Measurements from ENCODE around the gene SOX2.

SOX2 gene

GRCh38 chr3:181725131-181725731 is 13.5 kb downstream of the SOX2 start:
- Histone ChIP-seq H3K4me3 (ENCODE audit: extremely low read depth, insufficient read depth, low read length, poor library complexity, severe bottlenecking) (no peak overlapping the region), H3K36me3 (ENCODE audit: control insufficient read depth, insufficient read depth, low read length) (no peaks in the 10 kb centered on the region), H3K9me3 (ENCODE audit: control insufficient read depth, low read length) (no peaks in the 10 kb centered on the region), H3K4me1 (ENCODE audit: control insufficient read depth, insufficient read depth, low read length, poor library complexity, severe bottlenecking) (peaks cover 3% of the 10 kb centered on the region), H3K27ac (ENCODE audit: low read depth, low read length, severe bottlenecking) (no peak overlapping the region)
- 5 to 7% methylated on average over 23 of the region's 24 CpGs for WGBS, 2 experiments (ENCODE audit: insufficient coverage in 2 of 2)

GRCh38 chr3:181725830-181726229 is 14.1 kb downstream of the SOX2 start:
- H3K9me3 ChIP-seq (ENCODE audit: control insufficient read depth, low read length): no peaks in the 10 kb centered on the region
- no peaks in the 10 kb centered on the region for H3K36me3 ChIP-seq (ENCODE audit: control insufficient read depth, insufficient read depth, low read length)
- H3K4me3 ChIP-seq (ENCODE audit: extremely low read depth, insufficient read depth, low read length, poor library complexity, severe bottlenecking): no peak overlapping the region
- H3K27ac ChIP-seq (ENCODE audit: low read depth, low read length, severe bottlenecking): no peak overlapping the region
- 5 to 8% methylated on average over 7 to 10 of the region's 15 CpGs for WGBS, 2 experiments (ENCODE audit: insufficient coverage in 2 of 2)
- peaks cover 3% of the 10 kb centered on the region for H3K4me1 ChIP-seq (ENCODE audit: control insufficient read depth, insufficient read depth, low read length, poor library complexity, severe bottlenecking)

GRCh38 chr3:181726351-181727330 is 14.9 kb downstream of the SOX2 start:
- Histone ChIP-seq H3K4me1 (ENCODE audit: control insufficient read depth, insufficient read depth, low read length, poor library complexity, severe bottlenecking) (peaks cover 3% of the 10 kb centered on the region), H3K27ac (ENCODE audit: low read depth, low read length, severe bottlenecking) (no peak overlapping the region)

GRCh38 chr3:181727341-181728032 is 15.8 kb downstream of the SOX2 start:
- peak overlapping the region; percentile 33 for H3K4me3 ChIP-seq (ENCODE audit: extremely low read depth, insufficient read depth, low read length, poor library complexity, severe bottlenecking)
- peaks cover 3% of the 10 kb centered on the region for H3K4me1 ChIP-seq (ENCODE audit: control insufficient read depth, insufficient read depth, low read length, poor library complexity, severe bottlenecking)
- H3K27ac ChIP-seq (ENCODE audit: low read depth, low read length, severe bottlenecking): no peak overlapping the region
- no peaks in the 10 kb centered on the region for H3K36me3 ChIP-seq (ENCODE audit: control insufficient read depth, insufficient read depth, low read length)
- whole genome bisulfite sequencing, 2 experiments (ENCODE audit: insufficient coverage in 2 of 2): 3 to 5% methylated on average over 22 to 24 of the region's 24 CpGs
- H3K9me3 ChIP-seq (ENCODE audit: control insufficient read depth, low read length): no peaks in the 10 kb centered on the region

More at GRCh38 chr3:181726351-181727330, 14.9 kb downstream of the SOX2 start:
- no peaks in the 10 kb centered on the region for H3K9me3 ChIP-seq (ENCODE audit: control insufficient read depth, low read length)
- peak overlapping the region; percentile 33 for H3K4me3 ChIP-seq (ENCODE audit: extremely low read depth, insufficient read depth, low read length, poor library complexity, severe bottlenecking)
- H3K36me3 ChIP-seq (ENCODE audit: control insufficient read depth, insufficient read depth, low read length): no peaks in the 10 kb centered on the region
- whole genome bisulfite sequencing, 2 experiments (ENCODE audit: insufficient coverage in 2 of 2): 4% methylated on average over 26 to 40 of the region's 62 CpGs

- Histone ChIP-seq H3K27ac (ENCODE audit: low read depth, low read length, severe bottlenecking) (peak overlapping the region; percentile 1), H3K4me1 (ENCODE audit: control insufficient read depth, insufficient read depth, low read length, poor library complexity, severe bottlenecking) (peaks cover 3% of the 10 kb centered on the region), H3K9me3 (ENCODE audit: control insufficient read depth, low read length) (no peaks in the 10 kb centered on the region), H3K4me3 (ENCODE audit: extremely low read depth, insufficient read depth, low read length, poor library complexity, severe bottlenecking) (no peak overlapping the region), H3K36me3 (ENCODE audit: control insufficient read depth, insufficient read depth, low read length) (no peaks in the 10 kb centered on the region)
- 32 to 69% methylated on average over 5 of the region's 10 CpGs for WGBS, 2 experiments (ENCODE audit: insufficient coverage in 2 of 2)
These were observed 17.0 kb downstream of the SOX2 start for GRCh38 chr3:181728470-181729340.

GRCh38 chr3:181729341-181729869 is 17.7 kb downstream of the SOX2 start:
- 20 to 28% methylated on average over 6 to 9 of the region's 12 CpGs for WGBS, 2 experiments (ENCODE audit: insufficient coverage in 2 of 2)
- peak overlapping the region; percentile 1 for H3K27ac ChIP-seq (ENCODE audit: low read depth, low read length, severe bottlenecking)
- H3K4me3 ChIP-seq (ENCODE audit: extremely low read depth, insufficient read depth, low read length, poor library complexity, severe bottlenecking): no peak overlapping the region
- no peaks in the 10 kb centered on the region for H3K36me3 ChIP-seq (ENCODE audit: control insufficient read depth, insufficient read depth, low read length)
- no peaks in the 10 kb centered on the region for H3K9me3 ChIP-seq (ENCODE audit: control insufficient read depth, low read length)
- peaks cover 3% of the 10 kb centered on the region for H3K4me1 ChIP-seq (ENCODE audit: control insufficient read depth, insufficient read depth, low read length, poor library complexity, severe bottlenecking)

GRCh38 chr3:181730316-181730715 is 18.6 kb downstream of the SOX2 start:
- Histone ChIP-seq H3K4me1 (ENCODE audit: control insufficient read depth, insufficient read depth, low read length, poor library complexity, severe bottlenecking) (peaks cover 3% of the 10 kb centered on the region), H3K9me3 (ENCODE audit: control insufficient read depth, low read length) (no peaks in the 10 kb centered on the region), H3K27ac (ENCODE audit: low read depth, low read length, severe bottlenecking) (no peak overlapping the region), H3K4me3 (ENCODE audit: extremely low read depth, insufficient read depth, low read length, poor library complexity, severe bottlenecking) (no peak overlapping the region), H3K36me3 (ENCODE audit: control insufficient read depth, insufficient read depth, low read length) (no peaks in the 10 kb centered on the region)
- WGBS, 2 experiments (ENCODE audit: insufficient coverage in 2 of 2): 60% methylated on average over 2 of the region's 5 CpGs; no CpG with 5 or more reads in 1 of the 2 experiments

GRCh38 chr3:181730934-181731333 is 19.2 kb downstream of the SOX2 start:
- no peak overlapping the region for H3K27ac ChIP-seq (ENCODE audit: low read depth, low read length, severe bottlenecking)
- WGBS, 2 experiments (ENCODE audit: insufficient coverage in 2 of 2): no CpG with 5 or more reads among the region's 1 CpG

GRCh38 chr3:181735911-181736310 is 24.2 kb downstream of the SOX2 start:
- no peak overlapping the region for H3K27ac ChIP-seq (ENCODE audit: low read depth, low read length, severe bottlenecking)
- 66 to 72% methylated on average over 7 of the region's 7 CpGs for WGBS, 2 experiments (ENCODE audit: insufficient coverage in 2 of 2)
- no peaks in the 10 kb centered on the region for H3K36me3 ChIP-seq (ENCODE audit: control insufficient read depth, insufficient read depth, low read length)
- H3K9me3 ChIP-seq (ENCODE audit: control insufficient read depth, low read length): no peaks in the 10 kb centered on the region
- no peak overlapping the region for H3K4me3 ChIP-seq (ENCODE audit: extremely low read depth, insufficient read depth, low read length, poor library complexity, severe bottlenecking)
- H3K4me1 ChIP-seq (ENCODE audit: control insufficient read depth, insufficient read depth, low read length, poor library complexity, severe bottlenecking): no peaks in the 10 kb centered on the region

More at GRCh38 chr3:181730934-181731333, 19.2 kb downstream of the SOX2 start:
- Histone ChIP-seq H3K36me3 (ENCODE audit: control insufficient read depth, insufficient read depth, low read length) (no peaks in the 10 kb centered on the region), H3K4me3 (ENCODE audit: extremely low read depth, insufficient read depth, low read length, poor library complexity, severe bottlenecking) (no peak overlapping the region), H3K9me3 (ENCODE audit: control insufficient read depth, low read length) (no peaks in the 10 kb centered on the region), H3K4me1 (ENCODE audit: control insufficient read depth, insufficient read depth, low read length, poor library complexity, severe bottlenecking) (peaks cover 3% of the 10 kb centered on the region)

GRCh38 chr3:181738551-181738950 is 26.8 kb downstream of the SOX2 start:
- Histone ChIP-seq H3K36me3 (ENCODE audit: control insufficient read depth, insufficient read depth, low read length) (no peaks in the 10 kb centered on the region), H3K9me3 (ENCODE audit: control insufficient read depth, low read length) (no peaks in the 10 kb centered on the region), H3K4me3 (ENCODE audit: extremely low read depth, insufficient read depth, low read length, poor library complexity, severe bottlenecking) (no peak overlapping the region), H3K27ac (ENCODE audit: low read depth, low read length, severe bottlenecking) (no peak overlapping the region), H3K4me1 (ENCODE audit: control insufficient read depth, insufficient read depth, low read length, poor library complexity, severe bottlenecking) (no peaks in the 10 kb centered on the region)
- 74 to 100% methylated on average over 1 to 3 of the region's 5 CpGs for WGBS, 2 experiments (ENCODE audit: insufficient coverage in 2 of 2)

Measured in mesodermal cell (in vitro differentiated cells).